Activated CD8-positive, alpha-beta memory T cell treated with anti-CD3 and anti-CD28 coated beads for 24 hours (primary cell): ENCODE data around the gene TXNRD3.
"Not testable (repeated sequence)": the region's sequence is repeated elsewhere in the genome, so short reads cannot be mapped to it uniquely, and the experiment has no call there.

Experiments used
- DNase-seq: peaks from one replicate; pipeline ENCODE4 v3.0.0-alpha.2; 2020

The TXNRD3 gene

GRCh38 chr3:126638790-126639189, 16.1 kb downstream of the TXNRD3 start:
- DNase-seq: no peak

- no peak for DNase-seq
Measured at GRCh38 chr3:126636436-126636835, 18.5 kb downstream of the TXNRD3 start.

GRCh38 chr3:126634803-126635202, 20.1 kb downstream of the TXNRD3 start:
- no peak for DNase-seq

- no peak for DNase-seq
Measured at GRCh38 chr3:126630020-126630419, 24.9 kb downstream of the TXNRD3 start.

- not testable (repeated sequence) for DNase-seq
Measured at GRCh38 chr3:126625735-126626134, 29.2 kb downstream of the TXNRD3 start.

GRCh38 chr3:126622694-126623093, 32.2 kb downstream of the TXNRD3 start:
- DNase-seq: no peak

GRCh38 chr3:126621627-126622345, 33.1 kb downstream of the TXNRD3 start:
- no peak for DNase-seq

GRCh38 chr3:126621171-126621570, 33.8 kb downstream of the TXNRD3 start:
- no peak for DNase-seq

- no peak for DNase-seq
Measured at GRCh38 chr3:126620738-126621137, 34.2 kb downstream of the TXNRD3 start.

GRCh38 chr3:126618760-126619159, 36.2 kb downstream of the TXNRD3 start:
- no peak for DNase-seq

GRCh38 chr3:126618021-126618420, 36.9 kb downstream of the TXNRD3 start:
- DNase-seq: no peak

- no peak for DNase-seq
Measured at GRCh38 chr3:126617571-126617970, 37.4 kb downstream of the TXNRD3 start.

GRCh38 chr3:126616931-126617330, 38.0 kb downstream of the TXNRD3 start:
- no peak for DNase-seq

- DNase-seq: no peak
Measured at GRCh38 chr3:126613479-126614188, 41.3 kb downstream of the TXNRD3 start.

GRCh38 chr3:126612479-126613205, 42.3 kb downstream of the TXNRD3 start:
- DNase-seq: no peak

GRCh38 chr3:126609909-126610308, 45.0 kb downstream of the TXNRD3 start:
- no peak for DNase-seq

GRCh38 chr3:126607214-126607908, 47.6 kb downstream of the TXNRD3 start:
- no peak for DNase-seq

GRCh38 chr3:126606001-126606400, 48.9 kb downstream of the TXNRD3 start:
- DNase-seq: no peak

- DNase-seq: no peak
Measured at GRCh38 chr3:126604691-126605090, 50.2 kb downstream of the TXNRD3 start.

- DNase-seq: no peak
Measured at GRCh38 chr3:126599101-126599500, 55.8 kb downstream of the TXNRD3 start.

- not testable (repeated sequence) for DNase-seq
Measured at GRCh38 chr3:126595479-126595878, 59.4 kb downstream of the TXNRD3 start.

GRCh38 chr3:126591515-126591914, 63.4 kb downstream of the TXNRD3 start:
- DNase-seq: not testable (repeated sequence)

- no peak for DNase-seq
Measured at GRCh38 chr3:126582311-126582710, 72.6 kb downstream of the TXNRD3 start.
